ENCODE results near the gene RAPGEF6. TPM values are rescaled to one million over a fixed set of nuclear protein-coding genes. Genes with fewer than 3 reads are reported as not detected.

Gene RAPGEF6
- total and polyA plus RNA-seq, 9 of the 15 experiments (the other 6 are each of a cell fraction or from before 2014, with no cell fraction given), result 2.7 to 23.4 (median 12.7) TPM

DNA sequence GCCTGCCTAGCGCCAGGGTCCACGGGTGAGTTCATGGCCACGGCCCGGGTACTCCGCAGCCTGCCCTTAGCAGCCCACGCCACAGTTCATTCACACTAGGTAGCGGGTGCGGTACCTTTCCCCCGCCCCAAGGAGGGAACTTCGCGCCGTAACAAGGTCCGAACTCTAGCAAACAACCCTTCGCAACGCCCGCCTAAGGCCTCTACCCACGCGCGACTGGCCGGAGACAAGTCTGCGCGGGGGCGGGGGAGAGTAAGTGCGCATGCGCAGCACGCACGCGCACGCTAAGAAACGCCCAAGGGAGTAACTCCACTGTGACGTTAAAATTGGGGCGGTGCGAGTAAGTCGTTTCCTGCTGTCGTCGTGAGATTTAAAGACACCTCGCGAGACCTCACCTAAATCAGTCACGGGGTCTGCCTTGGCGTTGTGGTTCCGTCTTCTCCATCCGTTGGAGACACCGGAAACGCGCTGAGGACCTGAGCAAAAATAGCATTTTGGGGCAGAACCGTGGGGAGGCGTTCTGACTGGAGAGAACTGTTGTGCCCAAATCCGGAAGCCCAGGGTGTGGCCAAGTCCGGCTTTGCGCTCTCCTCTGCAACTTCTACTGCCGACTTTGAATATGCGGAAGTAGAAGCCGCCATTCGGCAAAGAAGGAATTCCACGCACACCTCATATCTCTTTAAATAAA lies at the start of gene RAPGEF6 (continued):
- peak in 2 of 3 experiments; percentile 78 to 89 for TF ChIP-seq YY1 (IDR thresholded peaks at IDR 0.05; ENCODE audit: borderline replicate concordance in 1 of 3, control insufficient read depth in 1 of 3, extremely low read depth in 1 of 3, insufficient read depth in 3 of 3, insufficient read length in 1 of 3, insufficient replicate concordance in 2 of 3, low read depth in 1 of 3, low read length in 2 of 3)
- TF ChIP-seq, protein P1, sequence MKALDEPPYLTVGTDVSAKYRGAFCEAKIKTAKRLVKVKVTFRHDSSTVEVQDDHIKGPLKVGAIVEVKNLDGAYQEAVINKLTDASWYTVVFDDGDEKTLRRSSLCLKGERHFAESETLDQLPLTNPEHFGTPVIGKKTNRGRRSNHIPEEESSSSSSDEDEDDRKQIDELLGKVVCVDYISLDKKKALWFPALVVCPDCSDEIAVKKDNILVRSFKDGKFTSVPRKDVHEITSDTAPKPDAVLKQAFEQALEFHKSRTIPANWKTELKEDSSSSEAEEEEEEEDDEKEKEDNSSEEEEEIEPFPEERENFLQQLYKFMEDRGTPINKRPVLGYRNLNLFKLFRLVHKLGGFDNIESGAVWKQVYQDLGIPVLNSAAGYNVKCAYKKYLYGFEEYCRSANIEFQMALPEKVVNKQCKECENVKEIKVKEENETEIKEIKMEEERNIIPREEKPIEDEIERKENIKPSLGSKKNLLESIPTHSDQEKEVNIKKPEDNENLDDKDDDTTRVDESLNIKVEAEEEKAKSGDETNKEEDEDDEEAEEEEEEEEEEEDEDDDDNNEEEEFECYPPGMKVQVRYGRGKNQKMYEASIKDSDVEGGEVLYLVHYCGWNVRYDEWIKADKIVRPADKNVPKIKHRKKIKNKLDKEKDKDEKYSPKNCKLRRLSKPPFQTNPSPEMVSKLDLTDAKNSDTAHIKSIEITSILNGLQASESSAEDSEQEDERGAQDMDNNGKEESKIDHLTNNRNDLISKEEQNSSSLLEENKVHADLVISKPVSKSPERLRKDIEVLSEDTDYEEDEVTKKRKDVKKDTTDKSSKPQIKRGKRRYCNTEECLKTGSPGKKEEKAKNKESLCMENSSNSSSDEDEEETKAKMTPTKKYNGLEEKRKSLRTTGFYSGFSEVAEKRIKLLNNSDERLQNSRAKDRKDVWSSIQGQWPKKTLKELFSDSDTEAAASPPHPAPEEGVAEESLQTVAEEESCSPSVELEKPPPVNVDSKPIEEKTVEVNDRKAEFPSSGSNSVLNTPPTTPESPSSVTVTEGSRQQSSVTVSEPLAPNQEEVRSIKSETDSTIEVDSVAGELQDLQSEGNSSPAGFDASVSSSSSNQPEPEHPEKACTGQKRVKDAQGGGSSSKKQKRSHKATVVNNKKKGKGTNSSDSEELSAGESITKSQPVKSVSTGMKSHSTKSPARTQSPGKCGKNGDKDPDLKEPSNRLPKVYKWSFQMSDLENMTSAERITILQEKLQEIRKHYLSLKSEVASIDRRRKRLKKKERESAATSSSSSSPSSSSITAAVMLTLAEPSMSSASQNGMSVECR (CRISPR knock-in tag; IDR thresholded peaks at IDR 0.05), result peak; percentile 82
- no peak for TF ChIP-seq ZNF408 (CRISPR knock-in tag; IDR thresholded peaks at IDR 0.05; ENCODE audit: low read depth)
- TF ChIP-seq CC2D1A (IDR thresholded peaks at IDR 0.05), result peak; percentile 86
- TF ChIP-seq ZNF324 (CRISPR knock-in tag; IDR thresholded peaks at IDR 0.05), result no peak
- TF ChIP-seq, protein P2, sequence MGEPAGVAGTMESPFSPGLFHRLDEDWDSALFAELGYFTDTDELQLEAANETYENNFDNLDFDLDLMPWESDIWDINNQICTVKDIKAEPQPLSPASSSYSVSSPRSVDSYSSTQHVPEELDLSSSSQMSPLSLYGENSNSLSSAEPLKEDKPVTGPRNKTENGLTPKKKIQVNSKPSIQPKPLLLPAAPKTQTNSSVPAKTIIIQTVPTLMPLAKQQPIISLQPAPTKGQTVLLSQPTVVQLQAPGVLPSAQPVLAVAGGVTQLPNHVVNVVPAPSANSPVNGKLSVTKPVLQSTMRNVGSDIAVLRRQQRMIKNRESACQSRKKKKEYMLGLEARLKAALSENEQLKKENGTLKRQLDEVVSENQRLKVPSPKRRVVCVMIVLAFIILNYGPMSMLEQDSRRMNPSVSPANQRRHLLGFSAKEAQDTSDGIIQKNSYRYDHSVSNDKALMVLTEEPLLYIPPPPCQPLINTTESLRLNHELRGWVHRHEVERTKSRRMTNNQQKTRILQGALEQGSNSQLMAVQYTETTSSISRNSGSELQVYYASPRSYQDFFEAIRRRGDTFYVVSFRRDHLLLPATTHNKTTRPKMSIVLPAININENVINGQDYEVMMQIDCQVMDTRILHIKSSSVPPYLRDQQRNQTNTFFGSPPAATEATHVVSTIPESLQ (CRISPR knock-in tag; IDR thresholded peaks at IDR 0.05), result no peak
- peak; percentile 83 for TF ChIP-seq CREM (IDR thresholded peaks at IDR 0.05; ENCODE audit: low read depth)
- peak; percentile 90 for TF ChIP-seq MEF2A (IDR thresholded peaks at IDR 0.05; ENCODE audit: control insufficient read depth, low read depth, low read length)
- TF ChIP-seq, protein P3, sequence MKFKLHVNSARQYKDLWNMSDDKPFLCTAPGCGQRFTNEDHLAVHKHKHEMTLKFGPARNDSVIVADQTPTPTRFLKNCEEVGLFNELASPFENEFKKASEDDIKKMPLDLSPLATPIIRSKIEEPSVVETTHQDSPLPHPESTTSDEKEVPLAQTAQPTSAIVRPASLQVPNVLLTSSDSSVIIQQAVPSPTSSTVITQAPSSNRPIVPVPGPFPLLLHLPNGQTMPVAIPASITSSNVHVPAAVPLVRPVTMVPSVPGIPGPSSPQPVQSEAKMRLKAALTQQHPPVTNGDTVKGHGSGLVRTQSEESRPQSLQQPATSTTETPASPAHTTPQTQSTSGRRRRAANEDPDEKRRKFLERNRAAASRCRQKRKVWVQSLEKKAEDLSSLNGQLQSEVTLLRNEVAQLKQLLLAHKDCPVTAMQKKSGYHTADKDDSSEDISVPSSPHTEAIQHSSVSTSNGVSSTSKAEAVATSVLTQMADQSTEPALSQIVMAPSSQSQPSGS (CRISPR knock-in tag; IDR thresholded peaks at IDR 0.05), result no peak
- no peak for TF ChIP-seq MCM5 (IDR thresholded peaks at IDR 0.05; ENCODE audit: low read depth)
- TF ChIP-seq MYNN (IDR thresholded peaks at IDR 0.05), result no peak
- no peak for TF ChIP-seq MYNN (CRISPR knock-in tag; IDR thresholded peaks at IDR 0.05)
- TF ChIP-seq XRCC5 (IDR thresholded peaks at IDR 0.05; ENCODE audit: low read depth, low read length), result no peak
- peak; percentile 68 to 86; a peak in 2 of 4 replicates for TF ChIP-seq MAZ (CRISPR knock-in tag; conservative IDR thresholded peaks at IDR 0.05 in 1 of 2, IDR thresholded peaks at IDR 0.05 in 1 of 2)
- no peak for TF ChIP-seq CBFB (CRISPR knock-in tag; IDR thresholded peaks at IDR 0.05)
- peak; percentile 52; the same call in 1 of the 2 replicates for TF ChIP-seq HCFC1 (IDR thresholded peaks at IDR 0.05; ENCODE audit: low read depth, low read length)
- TF ChIP-seq PRMT5 (CRISPR knock-in tag; IDR thresholded peaks at IDR 0.05), result no peak
- TF ChIP-seq PTBP1 (IDR thresholded peaks at IDR 0.05; ENCODE audit: low read depth, low read length), result no peak
- no peak for TF ChIP-seq TSC22D4 (tag; IDR thresholded peaks at IDR 0.05)
- no peak for TF ChIP-seq MAFG (tag; conservative IDR thresholded peaks at IDR 0.05)
- peak; percentile 99 for TF ChIP-seq EGR1 (conservative IDR thresholded peaks at IDR 0.05)
- TF ChIP-seq MED1 (CRISPR knock-in tag; IDR thresholded peaks at IDR 0.05; ENCODE audit: borderline replicate concordance), result no peak

Measured in K562 (cell line).